HTERT RPE-1 (cell line): ENCODE measurements around the gene DNAJC7.
"Not testable (repeated sequence)": the region's sequence is repeated elsewhere in the genome, so short reads cannot be mapped to it uniquely, and the experiment has no call there.

Source experiments
- in situ Hi-C: fragments of 300-500 bp; cut with MboI; formaldehyde crosslinking; loops from 4 replicates; pipeline ENCODE4 v1.14.3; 2020; ENCODE audit warnings: low sequenced_read_pairs

The DNAJC7 gene

DNA sequence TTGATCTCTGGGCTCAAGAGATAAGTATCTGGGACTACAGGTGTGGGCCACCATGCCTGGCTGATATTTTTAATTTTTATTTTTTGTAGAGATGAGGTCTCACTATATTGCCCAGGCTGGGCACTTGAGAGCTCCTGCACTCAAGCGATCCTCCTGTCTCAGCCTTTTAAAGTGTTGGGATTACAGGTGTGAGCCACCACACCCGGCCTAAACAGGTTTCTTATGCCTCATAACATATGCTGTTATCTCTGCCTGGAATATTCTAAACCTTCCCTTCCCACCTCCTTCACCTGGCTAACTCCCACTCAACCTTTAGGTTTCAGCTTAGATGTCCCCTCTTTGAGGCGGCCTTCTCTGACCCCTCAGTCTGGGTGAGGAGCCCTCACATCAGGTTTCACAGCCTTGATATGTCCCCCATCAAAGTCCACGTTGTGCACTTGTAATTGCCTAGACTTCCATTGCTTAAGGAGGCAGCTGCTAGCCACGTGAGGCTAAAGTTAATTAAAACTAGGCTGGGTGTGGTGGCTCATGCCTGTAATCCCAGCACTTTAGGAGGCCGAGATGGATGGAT lies 59.3 kb downstream of the DNAJC7 start:
- in situ Hi-C loops = no loop called here

DNA sequence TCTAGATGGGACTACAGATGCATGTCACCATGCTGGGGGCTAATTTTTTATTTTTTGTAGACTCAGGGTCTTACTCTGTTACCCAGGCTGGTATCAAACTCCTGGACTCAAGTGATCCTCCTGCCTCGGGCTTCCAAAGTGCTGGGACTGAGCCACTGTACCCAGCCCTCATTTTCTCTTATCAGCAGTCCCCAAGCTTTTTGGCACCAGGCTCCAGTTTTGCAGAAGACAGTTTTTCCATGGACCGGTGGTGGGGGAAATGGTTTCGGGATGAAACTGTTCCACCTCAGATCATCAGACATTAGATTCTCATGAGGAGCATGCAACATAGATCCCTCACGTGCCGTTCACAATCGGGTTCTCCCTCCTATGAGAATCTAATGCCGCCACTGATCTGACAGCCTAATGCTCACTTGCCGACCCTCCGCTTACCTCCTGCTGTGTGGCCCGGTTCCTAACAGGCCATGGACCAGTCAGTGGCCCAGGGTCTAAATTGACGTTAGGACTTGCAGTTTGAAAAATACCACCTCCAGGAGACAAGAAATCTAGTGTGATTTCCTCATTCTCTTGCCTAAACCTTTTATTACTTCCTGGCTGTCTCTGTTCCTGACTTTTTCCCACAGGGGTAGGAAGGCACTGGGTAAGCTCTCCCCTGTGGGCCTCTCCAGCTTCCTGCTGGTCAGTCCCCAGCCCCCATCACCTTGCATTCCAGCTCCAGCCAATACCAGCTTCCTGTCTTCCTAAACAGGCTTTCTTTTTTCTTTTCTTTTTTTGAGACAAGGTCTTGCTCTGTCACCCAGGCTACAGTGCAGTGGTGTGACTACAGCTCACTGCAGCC lies 60.0 kb downstream of the DNAJC7 start:
- in situ Hi-C loops = no loop called here

- in situ Hi-C loops = no loop called here
These were observed 60.7 kb downstream of the DNAJC7 start for GRCh38 chr17:41956522-41956921.

GRCh38 chr17:41948762-41949460 lies 68.3 kb downstream of the DNAJC7 start:
- in situ Hi-C loops = no loop called here

GRCh38 chr17:41944943-41945342 lies 72.3 kb downstream of the DNAJC7 start:
- in situ Hi-C loops = no loop called here

DNA sequence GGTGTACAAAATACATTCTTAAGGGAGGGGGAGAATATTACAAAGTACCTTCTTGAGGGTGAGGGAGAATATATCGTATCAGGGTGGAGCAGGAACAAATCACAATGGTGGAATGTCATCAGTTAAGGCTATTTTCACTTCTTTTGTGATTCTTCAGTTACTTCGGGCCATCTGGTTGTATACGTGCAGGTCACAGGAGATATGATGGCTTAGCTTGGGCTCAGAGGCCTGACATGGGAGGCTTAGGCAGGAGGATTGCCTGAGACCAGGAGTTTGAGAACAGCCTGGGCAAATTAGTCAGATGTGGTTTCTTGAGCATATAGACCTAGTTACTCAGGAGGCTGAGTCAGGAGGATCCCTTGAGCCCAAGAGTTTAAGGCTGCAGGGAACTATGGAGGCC lies 73.7 kb downstream of the DNAJC7 start:
- in situ Hi-C loops = no loop called here

DNA sequence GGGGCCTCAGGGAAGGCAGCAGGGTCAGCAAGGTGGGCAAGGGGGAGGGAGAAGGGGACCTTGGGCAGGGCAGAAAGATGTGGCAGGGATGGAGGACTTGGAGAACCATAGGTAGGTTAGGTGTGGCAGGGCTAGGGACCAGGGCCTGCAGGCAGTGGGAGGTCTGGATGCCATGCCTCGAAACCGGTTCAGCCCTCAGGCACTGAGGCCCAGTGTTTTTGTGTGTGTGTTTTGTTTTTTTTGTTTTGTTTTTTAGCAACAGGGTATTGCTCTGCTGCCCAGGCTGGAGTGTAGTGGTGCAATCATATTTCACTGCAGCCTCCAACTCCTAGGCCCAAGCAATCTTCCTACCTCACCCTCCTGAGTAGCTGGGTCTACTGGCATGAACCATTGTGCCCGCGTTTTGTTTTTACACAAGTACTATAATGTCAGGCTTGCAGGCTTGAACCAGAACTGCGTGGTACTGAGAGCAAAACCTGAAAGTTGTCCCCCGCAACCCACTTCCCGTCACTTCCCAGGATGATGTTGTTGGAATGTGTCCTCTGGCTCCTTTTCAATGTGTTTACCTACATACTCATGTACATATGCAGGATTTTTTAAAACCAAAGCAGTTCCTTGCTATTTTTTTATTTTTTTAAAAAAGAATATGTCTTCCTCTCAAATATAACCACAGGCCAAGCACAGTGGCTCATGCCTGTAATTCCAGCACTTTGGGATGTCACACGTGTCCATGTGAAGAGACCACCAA lies 74.4 kb downstream of the DNAJC7 start:
- in situ Hi-C loops = no loop called here

DNA sequence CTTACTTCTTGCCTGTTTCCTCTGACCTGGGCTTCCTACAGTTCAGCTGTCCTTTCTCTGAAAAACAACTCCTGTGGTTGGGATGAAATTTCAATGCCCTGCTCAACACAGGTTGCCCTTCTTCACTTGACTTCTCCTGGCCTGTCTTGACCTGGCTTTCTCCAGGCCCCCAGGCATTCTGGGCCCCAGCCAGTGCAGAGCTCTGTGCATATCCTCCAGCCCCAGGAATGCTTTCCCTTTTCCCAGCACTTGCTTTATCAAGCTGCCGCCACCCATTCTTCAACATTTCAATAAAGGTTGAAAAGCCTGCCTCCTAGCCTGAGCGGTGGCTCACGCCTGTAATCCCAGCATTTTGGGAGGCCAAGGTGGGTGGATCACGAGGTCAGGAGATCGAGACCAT lies 76.1 kb downstream of the DNAJC7 start:
- in situ Hi-C loops = no loop called here

DNA sequence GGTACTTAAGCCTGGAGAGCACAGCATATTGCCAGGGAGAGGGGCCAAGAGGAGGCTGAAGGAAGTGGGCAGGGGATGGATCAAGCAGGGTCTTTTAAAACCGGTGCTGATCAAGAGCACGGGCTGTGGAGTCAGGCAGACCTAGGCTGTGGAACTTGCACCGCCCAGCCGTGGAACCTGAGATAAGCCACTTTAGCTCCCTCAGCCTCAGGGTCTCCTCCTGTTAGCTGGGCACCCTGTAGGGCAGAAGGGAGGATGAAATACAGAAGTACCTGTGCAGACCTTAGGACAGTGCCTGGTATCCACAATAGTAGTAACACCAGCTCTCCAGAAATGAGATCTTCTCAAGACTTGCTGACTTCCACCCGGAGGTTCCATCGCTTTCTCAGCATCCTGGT lies 77.5 kb downstream of the DNAJC7 start:
- in situ Hi-C loops = no loop called here

DNA sequence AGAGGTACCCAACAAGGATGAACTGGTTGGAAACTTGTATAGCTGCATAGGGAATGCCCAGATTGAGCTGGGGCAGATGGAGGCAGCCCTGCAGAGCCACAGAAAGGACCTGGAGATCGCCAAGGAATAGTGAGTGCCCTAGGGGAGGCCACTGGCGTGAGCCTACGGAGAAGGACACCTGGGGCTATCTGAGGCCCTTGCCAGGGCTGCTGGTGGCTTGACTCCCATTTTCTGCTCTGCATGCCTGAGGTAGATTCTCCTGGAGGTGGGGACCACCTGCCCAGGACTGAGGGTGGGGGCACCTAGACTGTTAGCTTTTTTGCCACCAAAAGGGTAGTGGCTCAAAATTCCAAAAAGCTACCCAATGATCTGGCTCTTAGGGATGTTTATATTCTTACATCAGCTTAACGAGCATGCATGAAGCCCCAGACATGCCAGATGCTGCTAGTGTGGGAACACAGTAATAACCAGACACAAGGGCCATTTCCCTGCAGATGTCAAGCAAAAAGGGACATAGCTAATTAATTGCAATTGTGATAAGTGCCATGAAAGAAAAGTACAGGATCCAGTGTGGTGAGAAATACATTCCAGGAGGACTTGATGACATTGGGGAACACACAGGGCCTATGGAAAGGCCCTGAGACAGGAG lies 78.1 kb downstream of the DNAJC7 start:
- in situ Hi-C loops = no loop called here

DNA sequence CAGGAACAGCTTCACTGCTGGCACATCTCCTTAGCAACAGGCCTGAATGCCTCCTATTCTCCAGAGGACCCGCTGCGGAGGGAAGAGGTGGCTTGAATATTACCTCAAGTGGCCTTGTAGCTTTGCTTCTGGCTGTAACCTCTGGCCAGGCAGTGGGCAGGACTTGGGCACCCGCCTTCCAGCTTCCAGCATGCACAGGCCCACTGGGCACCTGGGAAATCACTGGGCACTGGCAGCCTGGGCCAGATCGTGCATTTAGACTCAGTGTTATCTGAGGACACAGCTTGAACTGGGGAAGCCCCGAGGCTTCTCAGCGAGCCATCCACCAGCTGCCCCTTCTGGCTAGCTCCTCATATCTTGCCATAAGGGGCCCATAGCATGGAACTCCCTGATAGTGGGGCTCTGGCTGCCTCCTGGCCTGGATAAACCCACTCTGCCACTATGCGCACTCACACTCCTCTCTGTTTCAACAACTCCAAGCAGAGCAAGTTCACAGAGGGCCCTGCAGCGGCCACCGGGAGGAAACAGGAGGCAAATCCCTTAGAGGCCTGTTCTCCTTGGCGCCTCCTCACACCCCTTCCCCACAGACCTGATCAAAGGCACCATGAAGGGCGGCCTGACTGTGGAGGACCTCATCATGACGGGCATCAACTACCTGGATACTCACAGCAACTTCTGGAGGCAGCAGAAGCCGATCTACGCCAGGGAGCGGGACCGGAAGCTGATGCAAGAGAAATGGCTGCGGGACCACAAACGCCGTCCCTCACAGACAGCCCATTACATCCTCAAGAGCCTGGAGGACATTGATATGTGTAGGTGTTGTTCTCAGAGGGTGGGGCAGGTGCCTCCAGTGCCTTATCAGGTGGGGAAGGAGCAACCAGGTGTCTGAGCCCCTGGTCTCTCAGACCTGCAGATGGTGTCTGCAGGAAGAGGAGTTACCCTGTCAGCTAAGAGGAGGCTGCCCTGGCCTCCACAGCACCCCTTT lies 79.0 kb downstream of the DNAJC7 start:
- in situ Hi-C loops = no loop called here

DNA sequence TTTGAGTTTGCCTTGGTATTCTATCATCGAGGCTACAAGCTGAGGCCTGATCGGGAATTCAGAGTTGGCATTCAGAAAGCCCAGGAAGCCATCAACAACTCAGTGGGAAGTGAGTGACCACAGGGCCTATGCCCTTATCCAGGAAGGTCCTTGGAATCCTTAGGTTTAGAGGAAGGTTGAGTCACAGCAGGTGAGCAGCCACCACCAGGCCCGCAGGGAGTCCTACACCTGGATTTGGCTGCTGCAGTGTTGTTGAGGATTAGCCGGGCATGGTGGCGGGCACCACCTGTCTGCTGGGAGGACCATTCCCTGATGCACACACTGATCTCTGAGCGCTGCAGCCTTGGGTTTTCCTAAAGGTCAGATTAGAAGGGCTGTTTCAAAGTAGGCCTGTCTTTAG lies 81.6 kb downstream of the DNAJC7 start:
- in situ Hi-C loops = no loop called here

DNA sequence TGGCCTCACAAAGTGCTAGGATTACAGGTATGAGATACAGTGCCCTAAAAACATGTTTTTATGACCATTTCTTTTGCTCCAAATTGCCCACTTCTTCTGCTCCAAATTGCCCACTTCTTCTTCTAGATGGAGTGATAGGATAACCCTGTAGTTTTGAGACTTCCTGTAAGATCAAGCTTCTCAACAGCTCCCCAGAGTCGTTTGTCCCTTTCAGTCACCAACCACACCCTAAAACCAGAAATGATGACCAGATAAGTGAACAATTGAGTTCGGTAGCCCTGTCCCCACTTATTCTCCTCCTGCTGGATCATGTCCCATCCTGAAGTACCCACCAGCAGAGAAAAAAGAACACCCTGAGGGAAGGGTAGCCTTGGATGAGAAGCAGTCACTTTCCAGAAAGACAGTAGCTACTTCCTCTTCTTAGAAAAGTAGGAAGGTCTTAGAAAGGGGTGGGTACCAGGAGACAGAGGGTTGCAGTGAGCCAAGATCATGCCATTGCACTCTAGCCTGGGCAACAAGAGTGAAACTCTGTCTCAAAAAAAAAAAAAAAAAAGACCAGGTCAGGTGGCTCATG lies 84.3 kb downstream of the DNAJC7 start:
- in situ Hi-C loops = no loop called here

DNA sequence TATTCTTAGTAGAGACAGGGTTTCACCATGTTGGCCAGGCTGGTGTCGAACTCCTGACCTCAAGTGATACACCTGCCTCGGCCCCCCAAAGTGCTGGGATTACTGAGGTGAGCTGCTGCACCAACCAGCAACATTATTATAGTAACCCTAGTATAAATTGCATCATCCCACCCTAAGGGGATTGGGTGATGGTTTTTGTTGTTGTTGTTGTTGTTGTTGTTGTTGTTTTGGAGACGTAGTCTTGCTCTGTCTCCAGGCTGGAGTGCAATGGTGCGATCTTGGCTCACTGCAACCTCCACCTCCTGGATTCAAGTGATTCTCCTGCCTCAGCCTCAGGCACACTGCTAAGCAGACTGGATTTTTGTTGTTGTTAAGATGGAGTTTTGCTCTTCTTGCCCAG lies 85.5 kb downstream of the DNAJC7 start:
- in situ Hi-C loops = not testable (repeated sequence)

- in situ Hi-C loops = not testable (repeated sequence)
These were observed 86.4 kb downstream of the DNAJC7 start for GRCh38 chr17:41930833-41931156.

- in situ Hi-C loops = no loop called here
These were observed 87.0 kb downstream of the DNAJC7 start, which contains the start of gene ODAD4 for GRCh38 chr17:41930009-41930832. ODAD4 (plus strand) TSS chr17:41930617; CDS start chr17:41930724, 107 bp downstream.

DNA sequence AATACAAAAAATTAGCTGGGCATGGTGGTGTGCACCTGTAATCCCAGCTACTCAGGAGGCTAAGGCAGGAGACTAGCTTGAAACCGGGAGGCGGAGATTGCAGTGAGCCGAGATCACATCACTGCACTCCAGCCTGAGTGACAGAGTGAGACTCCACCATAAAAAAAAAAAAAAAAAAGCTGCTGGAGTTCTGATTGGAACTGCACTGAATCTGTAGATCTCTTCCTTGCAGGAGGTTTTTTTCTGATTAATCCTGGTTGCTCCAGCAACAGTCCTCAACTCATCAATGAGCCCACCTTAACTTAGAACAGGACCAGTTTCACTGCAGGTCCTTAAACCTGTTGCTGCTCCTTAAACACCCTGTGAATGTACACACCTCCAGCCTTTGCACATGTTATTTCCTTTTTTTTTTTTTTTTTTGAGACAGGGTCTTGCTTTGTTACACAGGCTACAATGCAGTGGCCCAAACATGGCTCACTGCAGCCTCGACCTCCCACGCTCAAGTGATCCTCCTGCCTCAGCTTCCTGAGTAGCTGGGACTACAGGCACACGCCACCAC lies 88.5 kb downstream of the DNAJC7 start:
- in situ Hi-C loops = no loop called here
